HAP-1 (cell line): ENCODE measurements around the gene AFG3L2.

Experiments
- DNase-seq, 2 experiments: peaks; one replicate each; pipeline ENCODE4 v3.0.0-alpha.2; 2016 to 2020; ENCODE audit warnings: low spot score in 2 of 2
- H3K27me3 ChIP-seq: fragments of 250-450 bp; sonication (Bioruptor Pico); 2 replicates; pipeline ENCODE4 v1.5.1; 2020; ENCODE audit warnings: low read depth, mild to moderate bottlenecking, moderate library complexity
- H3K36me3 ChIP-seq: fragments of 250-450 bp; sonication (Bioruptor Pico); replicated peaks from 2 replicates; pipeline ENCODE4 v1.5.1; 2020; ENCODE audit warnings: mild to moderate bottlenecking
- H3K4me1 ChIP-seq: fragments of 250-450 bp; sonication (Bioruptor Pico); 2 replicates; pipeline ENCODE4 v1.5.1; 2020; ENCODE audit warnings: mild to moderate bottlenecking
- H3K4me3 ChIP-seq: fragments of 250-450 bp; sonication (Bioruptor Pico); 2 replicates; pipeline ENCODE4 v1.5.1; 2020; ENCODE audit warnings: mild to moderate bottlenecking, moderate library complexity
- H3K9me3 ChIP-seq: fragments of 250-450 bp; sonication (Bioruptor Pico); 2 replicates; pipeline ENCODE4 v1.5.1; 2020; ENCODE audit warnings: mild to moderate bottlenecking, moderate library complexity
- in situ Hi-C: fragments of 300-500 bp; cut with MboI; formaldehyde crosslinking; loops from 3 replicates; pipeline ENCODE4 v1.14.3; 2020; ENCODE audit warnings: low sequenced_read_pairs, inconsistent platforms, mixed read lengths

AFG3L2 gene

DNA sequence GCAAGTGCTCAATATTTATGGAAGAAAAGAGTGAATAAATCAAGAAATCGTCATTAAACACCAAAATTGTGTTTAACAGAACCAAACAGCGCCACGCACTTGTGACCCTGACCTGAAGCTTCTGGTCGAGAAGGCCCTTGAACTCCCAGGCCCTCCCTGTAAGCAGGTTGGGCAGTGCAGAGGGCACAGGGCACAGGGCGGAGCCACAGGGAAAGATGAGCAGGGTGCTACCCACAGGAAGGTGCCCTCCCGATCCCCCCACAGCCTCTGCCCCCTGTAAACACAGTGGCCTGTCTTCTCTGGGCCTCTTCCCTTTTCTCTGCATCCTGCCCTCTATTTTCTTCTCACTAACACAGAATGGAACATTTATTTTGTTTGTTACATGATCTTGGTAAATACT, 85.9 kb downstream of the AFG3L2 start:
- in situ Hi-C loops = no loop called here
- Histone ChIP-seq H3K9me3 (no peaks in the 10 kb centered on the region), H3K36me3 (no peaks in the 10 kb centered on the region), H3K4me3 (no peak overlapping the region), H3K27me3 (peaks cover 7% of the 10 kb centered on the region; the same call in 1 of the 2 replicates), H3K4me1 (no peaks in the 10 kb centered on the region)
- DNase-seq = no peak

DNA sequence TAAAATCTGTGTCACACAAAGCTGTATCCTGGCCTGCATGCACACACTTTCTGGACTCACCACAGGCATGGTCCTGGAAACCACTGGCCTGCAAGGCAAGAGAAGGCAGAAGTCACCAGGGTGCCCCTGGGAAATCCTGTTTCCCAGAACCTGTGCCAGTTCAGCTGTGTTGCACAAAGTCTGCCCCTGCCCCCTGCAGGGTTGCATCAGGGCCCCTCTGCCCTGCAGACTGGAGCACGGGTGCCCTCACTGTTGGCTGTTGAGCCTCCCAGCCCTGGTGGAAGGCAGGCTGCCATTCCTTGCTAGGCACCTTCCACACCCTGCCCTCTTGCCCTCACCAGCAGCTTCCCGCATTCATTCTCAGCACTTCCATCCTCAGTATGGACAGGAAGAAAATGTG, 86.9 kb downstream of the AFG3L2 start:
- Histone ChIP-seq H3K36me3 (no peaks in the 10 kb centered on the region), H3K9me3 (no peaks in the 10 kb centered on the region), H3K4me3 (no peak overlapping the region), H3K27me3 (peaks cover 9% of the 10 kb centered on the region; the same call in 1 of the 2 replicates), H3K4me1 (no peaks in the 10 kb centered on the region)
- DNase-seq = no peak
- in situ Hi-C loops = no loop called here

DNA sequence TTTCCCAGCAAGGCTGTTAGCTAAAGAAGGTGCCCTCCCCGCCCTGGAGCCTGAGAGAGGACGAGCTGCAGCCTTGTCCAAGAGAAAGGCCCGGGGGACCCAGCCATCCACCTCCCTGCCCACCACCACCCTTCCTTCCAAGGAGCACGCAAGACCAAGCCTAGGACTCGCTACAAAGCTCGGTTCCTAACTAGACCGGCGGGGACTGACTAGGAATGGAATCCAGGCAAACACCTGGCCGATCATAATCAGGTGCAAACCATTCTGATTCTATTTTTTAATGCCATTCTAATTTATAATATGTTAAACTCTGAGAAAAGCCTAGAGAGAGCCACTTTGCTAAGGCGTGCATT, 88.6 kb downstream of the AFG3L2 start:
- peaks cover 6% of the 10 kb centered on the region; the same call in 1 of the 2 replicates for H3K27me3 ChIP-seq
- in situ Hi-C loops = no loop called here
- H3K4me1 ChIP-seq = no peaks in the 10 kb centered on the region
- no peaks in the 10 kb centered on the region for H3K36me3 ChIP-seq
- H3K9me3 ChIP-seq = no peaks in the 10 kb centered on the region
- no peak for DNase-seq
- H3K4me3 ChIP-seq = no peak overlapping the region

DNA sequence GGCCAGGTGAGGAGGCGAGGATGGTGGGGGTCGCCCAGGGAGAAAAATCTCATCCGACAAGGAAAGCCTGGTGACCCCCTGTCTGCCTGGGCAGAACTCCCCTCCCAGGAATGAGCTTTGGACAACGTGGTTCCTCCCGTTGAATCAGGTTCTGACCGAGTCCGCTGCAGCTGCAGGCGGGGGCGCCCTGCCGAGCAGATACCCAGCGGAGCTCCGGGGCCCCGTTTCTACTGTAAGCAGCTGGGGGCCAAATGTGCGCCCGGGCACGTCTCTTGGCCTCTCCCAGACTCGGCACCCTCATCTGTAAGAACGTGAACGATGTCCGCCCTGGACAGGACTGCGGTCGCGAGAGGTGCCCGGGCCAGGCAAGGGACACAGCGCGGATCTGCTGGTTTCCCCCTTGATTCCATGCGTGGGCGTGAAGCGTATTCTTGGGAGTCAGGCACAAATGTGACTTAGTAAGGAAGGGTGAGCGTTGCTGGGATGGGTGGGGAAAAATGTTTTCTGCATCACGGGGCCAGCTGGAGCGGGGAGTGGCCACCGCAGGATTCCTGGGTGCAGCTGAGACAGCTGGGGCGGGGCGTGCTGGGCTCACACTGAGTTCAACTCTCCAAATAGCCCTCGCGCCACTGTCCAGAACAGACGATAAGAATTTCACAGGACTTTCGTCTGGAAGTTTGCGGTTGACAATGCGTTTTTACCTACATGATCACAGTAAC, 89.2 kb downstream of the AFG3L2 start:
- no peaks in the 10 kb centered on the region for H3K36me3 ChIP-seq
- H3K9me3 ChIP-seq = no peaks in the 10 kb centered on the region
- H3K4me3 ChIP-seq = no peak overlapping the region
- peaks cover 6% of the 10 kb centered on the region; the same call in 1 of the 2 replicates for H3K27me3 ChIP-seq
- H3K4me1 ChIP-seq = no peaks in the 10 kb centered on the region
- DNase-seq = no peak
- in situ Hi-C loops = no loop called here

DNA sequence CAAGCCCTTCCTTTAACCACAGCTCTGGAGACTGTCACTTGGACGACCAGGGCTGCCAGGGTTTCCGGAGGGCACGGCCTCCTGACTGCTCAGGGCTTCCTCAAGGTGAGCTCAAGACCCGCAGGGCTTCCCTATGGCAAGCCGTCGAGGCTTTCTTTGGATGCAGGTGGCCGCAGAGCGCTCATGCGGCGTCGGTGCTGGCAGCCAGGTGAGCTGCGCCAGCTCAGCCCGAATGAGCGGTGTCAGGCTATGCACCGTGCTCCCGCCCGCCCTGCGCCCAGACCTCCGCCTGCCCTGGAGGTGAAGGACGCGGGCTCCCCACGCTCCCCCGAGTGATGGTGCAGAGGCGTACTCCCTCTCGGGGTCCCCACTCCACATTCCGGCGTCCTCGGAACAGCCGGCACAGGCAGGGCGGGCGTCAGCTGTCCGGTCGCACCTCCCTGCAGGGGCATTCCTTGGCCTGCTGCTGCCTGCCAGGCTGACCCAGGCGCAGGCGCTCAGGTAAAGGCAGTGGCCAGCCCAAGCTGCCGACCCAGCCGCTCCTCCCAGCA, 89.8 kb downstream of the AFG3L2 start:
- DNase-seq = no peak
- Histone ChIP-seq H3K4me1 (no peaks in the 10 kb centered on the region), H3K9me3 (no peaks in the 10 kb centered on the region), H3K27me3 (peaks cover 6% of the 10 kb centered on the region; the same call in 1 of the 2 replicates), H3K36me3 (no peaks in the 10 kb centered on the region), H3K4me3 (no peak overlapping the region)
- in situ Hi-C loops = no loop called here

DNA sequence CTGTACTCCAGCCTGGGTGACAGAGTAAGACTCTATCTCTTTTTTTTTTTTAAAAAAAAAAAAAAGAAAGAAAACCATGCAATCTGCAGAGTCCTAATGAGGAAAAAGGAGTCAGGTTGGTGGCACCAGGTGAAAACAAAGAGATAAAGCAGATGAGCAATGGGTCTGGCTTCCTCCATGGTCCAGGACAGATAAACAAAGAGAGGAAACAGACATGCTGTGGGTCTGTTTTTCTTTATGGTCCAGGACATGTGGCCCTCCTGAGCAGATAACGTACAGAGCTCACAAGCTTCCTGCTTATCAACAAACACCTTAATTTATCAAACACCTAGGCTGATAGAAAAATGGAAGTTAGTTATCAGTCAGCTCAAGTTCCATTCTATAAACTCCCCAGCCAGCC, 93.4 kb downstream of the AFG3L2 start:
- DNase-seq = no peak
- Histone ChIP-seq H3K9me3 (no peaks in the 10 kb centered on the region), H3K36me3 (no peaks in the 10 kb centered on the region), H3K4me1 (no peaks in the 10 kb centered on the region), H3K4me3 (no peak overlapping the region), H3K27me3 (peaks cover 6% of the 10 kb centered on the region; the same call in 1 of the 2 replicates)
- in situ Hi-C loops = no loop called here

GRCh38 chr18:12283256-12283655, 93.8 kb downstream of the AFG3L2 start:
- no peak for DNase-seq
- Histone ChIP-seq H3K9me3 (no peaks in the 10 kb centered on the region), H3K27me3 (peaks cover 6% of the 10 kb centered on the region; the same call in 1 of the 2 replicates), H3K4me3 (no peak overlapping the region), H3K4me1 (no peaks in the 10 kb centered on the region), H3K36me3 (no peaks in the 10 kb centered on the region)
- in situ Hi-C loops = no loop called here

- Histone ChIP-seq H3K4me1 (no peaks in the 10 kb centered on the region), H3K36me3 (no peaks in the 10 kb centered on the region), H3K9me3 (no peaks in the 10 kb centered on the region), H3K4me3 (no peak overlapping the region), H3K27me3 (peaks cover 6% of the 10 kb centered on the region; the same call in 1 of the 2 replicates)
- in situ Hi-C loops = no loop called here
- DNase-seq = no peak
Observed at GRCh38 chr18:12282442-12283039, 94.5 kb downstream of the AFG3L2 start.

DNA sequence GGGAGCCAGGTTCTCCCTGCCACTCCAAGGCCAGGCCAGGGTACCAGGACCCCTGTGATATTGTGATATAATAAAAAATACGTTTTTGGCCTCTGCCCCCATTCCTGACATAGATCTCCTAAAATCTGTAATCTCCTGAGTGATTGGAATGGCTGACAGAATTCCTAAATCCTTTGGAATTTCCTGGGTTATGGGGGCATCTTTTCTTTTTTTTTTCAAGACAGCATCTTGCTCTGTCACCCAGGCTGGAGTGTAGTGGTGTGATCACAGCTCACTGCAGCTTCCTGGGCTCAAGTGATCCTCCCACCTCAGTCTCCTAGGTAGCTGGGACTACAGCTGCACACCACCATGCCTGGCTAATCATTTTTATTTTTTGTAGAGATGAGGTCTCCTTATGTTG, 95.2 kb downstream of the AFG3L2 start:
- H3K4me3 ChIP-seq = no peak overlapping the region
- H3K27me3 ChIP-seq = peaks cover 6% of the 10 kb centered on the region; the same call in 1 of the 2 replicates
- no peaks in the 10 kb centered on the region for H3K36me3 ChIP-seq
- H3K9me3 ChIP-seq = no peaks in the 10 kb centered on the region
- in situ Hi-C loops = no loop called here
- no peaks in the 10 kb centered on the region for H3K4me1 ChIP-seq
- no peak for DNase-seq

DNA sequence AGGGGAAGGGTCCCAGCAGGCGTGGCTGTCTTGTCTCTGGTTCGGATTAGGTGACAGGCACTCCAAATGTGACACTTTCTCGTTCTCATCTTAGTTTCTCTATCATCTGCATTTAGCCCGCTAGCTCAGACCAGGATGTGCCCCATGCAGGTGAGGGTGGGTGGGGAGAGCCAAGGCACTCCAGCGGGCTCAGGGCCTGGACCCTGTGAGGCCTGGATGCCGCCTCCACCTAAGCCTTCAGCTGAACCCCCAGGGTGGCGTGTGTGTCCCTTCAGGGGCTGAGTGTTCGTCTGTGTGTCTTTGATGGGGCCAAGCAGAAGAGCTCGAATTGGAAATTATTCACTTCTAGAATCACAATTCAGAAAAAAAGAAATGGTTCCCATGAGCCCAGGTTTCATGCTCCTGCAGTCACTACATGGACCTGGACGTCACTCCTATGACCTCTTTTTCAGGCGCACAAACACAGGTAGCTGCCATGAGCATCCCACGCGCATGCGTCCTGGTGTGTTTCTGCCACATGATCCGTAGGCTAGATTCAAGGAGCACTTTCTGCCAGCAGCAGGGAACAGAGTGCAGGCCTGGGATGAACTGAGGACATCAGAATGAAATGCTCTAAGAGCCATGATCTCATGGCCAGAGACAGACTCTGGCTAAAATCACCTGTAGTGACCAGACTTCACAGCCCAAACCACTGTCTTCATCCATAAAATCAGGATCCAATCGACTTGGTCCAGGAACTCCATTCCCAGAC, 97.1 kb downstream of the AFG3L2 start:
- H3K27me3 ChIP-seq = 0 out of 2 replicates have a peak, but pooled peaks cover 3% of the 10 kb centered on the region
- no peaks in the 10 kb centered on the region for H3K4me1 ChIP-seq
- H3K9me3 ChIP-seq = no peaks in the 10 kb centered on the region
- in situ Hi-C loops = no loop called here
- H3K36me3 ChIP-seq = no peaks in the 10 kb centered on the region
- no peak for DNase-seq
- H3K4me3 ChIP-seq = no peak overlapping the region
